ENCODE results near the gene GATA6. TPM values are rescaled to one million over a fixed set of nuclear protein-coding genes. Genes with fewer than 3 reads are reported as not detected.

Gene GATA6
- total and polyA plus RNA-seq, 2 of the 13 experiments (the other 11 are each of a cell fraction or from before 2014, with no cell fraction given) = 0.84 to 3.2 TPM

GRCh38 chr18:22152093-22152492 lies 17.3 kb upstream of the GATA6 start:
- intact Hi-C loops (cut with micrococcal nuclease; ENCODE audit: unreplicated experiment) = no loop called here
- POLR2A ChIA-PET = no interaction called here
- WGBS (ENCODE audit: low lambda C conversion rate) = 29% methylated on average over 10 of the region's 10 CpGs

More at GRCh38 chr18:22152093-22152492, 17.3 kb upstream of the GATA6 start:
- BruUV-seq (replicated peaks) = no TSS peak
- no peaks in the 10 kb centered on the region for H4K20me1 ChIP-seq (ENCODE audit: insufficient read depth, low read length)
- DNase-seq (ENCODE audit: low spot score) (no peak), FAIRE-seq (no peak), ATAC-seq (no peak)
- no peaks in the 10 kb centered on the region for H3K36me3 ChIP-seq (replicated peaks in 1 of 2; ENCODE audit: control insufficient read depth in 1 of 2, insufficient read depth in 2 of 2, low read length in 2 of 2)
- H3K4me3 ChIP-seq (replicated peaks in 1 of 3; ENCODE audit: insufficient read depth in 1 of 3, low read depth in 2 of 3, low read length in 3 of 3) = no peak overlapping the region
- H3K4me2 ChIP-seq (ENCODE audit: low read depth, low read length) = no peak overlapping the region
- in situ Hi-C loops (cut with HindIII; ENCODE audit: extremely low pct_ligation_motif_present, low pct_unique_long_range_greater_than_20kb) = no loop called here
- no peak overlapping the region for H2AFZ ChIP-seq (ENCODE audit: low read length)
- TF ChIP-seq LRRFIP1 (CRISPR knock-in tag; conservative IDR thresholded peaks at IDR 0.05) = no peak
- no peak for TF ChIP-seq PLRG1 (conservative IDR thresholded peaks at IDR 0.05)
- TF ChIP-seq REST (IDR thresholded peaks at IDR 0.05; ENCODE audit: borderline replicate concordance in 1 of 2, low read depth in 1 of 2, low read length in 2 of 2) = peak in 1 of 2 experiments; percentile 60; a peak in 1 of 4 replicates
- TF ChIP-seq HOXA3 (CRISPR knock-in tag; IDR thresholded peaks at IDR 0.05) = no peak
- no peaks in the 10 kb centered on the region for H3K27me3 ChIP-seq (ENCODE audit: control insufficient read depth in 1 of 2, insufficient read depth in 2 of 2, low read length in 2 of 2)
- H3K79me2 ChIP-seq (ENCODE audit: insufficient read depth, low read length) = no peaks in the 10 kb centered on the region
- no peaks in the 10 kb centered on the region for H3K4me1 ChIP-seq (ENCODE audit: insufficient read depth, low read length)
- H3K9ac ChIP-seq (ENCODE audit: insufficient read depth, low read depth, low read length) = no peak overlapping the region
- no peak overlapping the region for H3K27ac ChIP-seq (ENCODE audit: extremely low read length, insufficient read depth, low read length)
- CTCF ChIA-PET (ENCODE audit: low intra/inter-chr PET ratio, low total read pairs) = no interaction called here
- no peaks in the 10 kb centered on the region for H3K9me3 ChIP-seq (ENCODE audit: low read length)
